Measurements from ENCODE around the gene CCNG2.

The CCNG2 gene

GRCh38 chr4:77188498-77189220 lies 31.7 kb downstream of the CCNG2 start:
- Histone ChIP-seq H3K36me3 (ENCODE audit: control insufficient read depth, insufficient read depth, low read length) (no peaks in the 10 kb centered on the region), H3K4ac (ENCODE audit: low read depth, low read length) (no peak overlapping the region), H3K4me3 (ENCODE audit: low read length) (no peak overlapping the region), H3K18ac (ENCODE audit: low read length) (no peak overlapping the region), H3K27me3 (ENCODE audit: insufficient read depth, low read length, poor library complexity) (no peaks in the 10 kb centered on the region), H4K8ac (ENCODE audit: low read depth, low read length) (no peak overlapping the region), H3K79me2 (ENCODE audit: control insufficient read depth, insufficient read depth, low read length) (no peaks in the 10 kb centered on the region), H2BK120ac (ENCODE audit: low read depth, low read length) (no peak overlapping the region), H3K4me1 (ENCODE audit: control insufficient read depth, low read depth, low read length) (no peaks in the 10 kb centered on the region), H2BK15ac (replicated peaks; ENCODE audit: low read depth) (no peak overlapping the region), H4K5ac (ENCODE audit: low read length) (no peak overlapping the region), H3K27ac (ENCODE audit: low read depth, low read length) (no peak overlapping the region), H3K9ac (ENCODE audit: low read length) (no peak overlapping the region), H3K4me2 (ENCODE audit: low read length) (no peak overlapping the region), H3K56ac (ENCODE audit: low read length) (no peak overlapping the region), H2AK5ac (ENCODE audit: low read length) (no peak overlapping the region), H3K79me1 (ENCODE audit: low read length) (no peaks in the 10 kb centered on the region), H2BK5ac (ENCODE audit: low read length) (no peak overlapping the region), H3K23ac (ENCODE audit: low read length) (no peak overlapping the region)
- WGBS (ENCODE audit: extremely low coverage, insufficient coverage, low lambda C conversion rate): no CpG with 5 or more reads among the region's 9 CpGs
- DNase-seq: no peak

GRCh38 chr4:77189412-77189811 lies 32.4 kb downstream of the CCNG2 start:
- Histone ChIP-seq H3K79me1 (ENCODE audit: low read length) (no peaks in the 10 kb centered on the region), H3K56ac (ENCODE audit: low read length) (no peak overlapping the region), H2AK5ac (ENCODE audit: low read length) (no peak overlapping the region), H3K4ac (ENCODE audit: low read depth, low read length) (no peak overlapping the region), H3K4me2 (ENCODE audit: low read length) (no peak overlapping the region), H3K27me3 (ENCODE audit: insufficient read depth, low read length, poor library complexity) (no peaks in the 10 kb centered on the region), H3K27ac (ENCODE audit: low read depth, low read length) (no peak overlapping the region), H3K4me3 (ENCODE audit: low read length) (no peak overlapping the region), H2BK120ac (ENCODE audit: low read depth, low read length) (no peak overlapping the region), H3K23ac (ENCODE audit: low read length) (no peak overlapping the region), H3K18ac (ENCODE audit: low read length) (no peak overlapping the region), H4K5ac (ENCODE audit: low read length) (no peak overlapping the region), H3K79me2 (ENCODE audit: control insufficient read depth, insufficient read depth, low read length) (no peaks in the 10 kb centered on the region), H4K8ac (ENCODE audit: low read depth, low read length) (no peak overlapping the region), H3K4me1 (ENCODE audit: control insufficient read depth, low read depth, low read length) (no peaks in the 10 kb centered on the region), H3K9ac (ENCODE audit: low read length) (no peak overlapping the region), H2BK15ac (replicated peaks; ENCODE audit: low read depth) (no peak overlapping the region), H2BK5ac (ENCODE audit: low read length) (no peak overlapping the region), H3K36me3 (ENCODE audit: control insufficient read depth, insufficient read depth, low read length) (no peaks in the 10 kb centered on the region)
- WGBS (ENCODE audit: extremely low coverage, insufficient coverage, low lambda C conversion rate): no CpG with 5 or more reads among the region's 1 CpG
- DNase-seq: no peak

- no peak overlapping the region for H2AK5ac ChIP-seq (ENCODE audit: low read length)
- H3K79me1 ChIP-seq (ENCODE audit: low read length): no peaks in the 10 kb centered on the region
- DNase-seq: peak; percentile 37
- no peak overlapping the region for H2BK15ac ChIP-seq (replicated peaks; ENCODE audit: low read depth)
- H2BK120ac ChIP-seq (ENCODE audit: low read depth, low read length): no peak overlapping the region
- H3K27me3 ChIP-seq (ENCODE audit: insufficient read depth, low read length, poor library complexity): no peaks in the 10 kb centered on the region
- H3K36me3 ChIP-seq (ENCODE audit: control insufficient read depth, insufficient read depth, low read length): no peaks in the 10 kb centered on the region
- no peak overlapping the region for H2BK5ac ChIP-seq (ENCODE audit: low read length)
- no peak overlapping the region for H4K5ac ChIP-seq (ENCODE audit: low read length)
- no peak overlapping the region for H3K4me2 ChIP-seq (ENCODE audit: low read length)
- no peak overlapping the region for H4K8ac ChIP-seq (ENCODE audit: low read depth, low read length)
- no peak overlapping the region for H3K56ac ChIP-seq (ENCODE audit: low read length)
- no peaks in the 10 kb centered on the region for H3K79me2 ChIP-seq (ENCODE audit: control insufficient read depth, insufficient read depth, low read length)
- no CpG with 5 or more reads among the region's 1 CpG for WGBS (ENCODE audit: extremely low coverage, insufficient coverage, low lambda C conversion rate)
- H3K18ac ChIP-seq (ENCODE audit: low read length): no peak overlapping the region
- no peaks in the 10 kb centered on the region for H3K4me1 ChIP-seq (ENCODE audit: control insufficient read depth, low read depth, low read length)
- H3K9ac ChIP-seq (ENCODE audit: low read length): no peak overlapping the region
- H3K27ac ChIP-seq (ENCODE audit: low read depth, low read length): no peak overlapping the region
- H3K23ac ChIP-seq (ENCODE audit: low read length): no peak overlapping the region
- H3K4ac ChIP-seq (ENCODE audit: low read depth, low read length): no peak overlapping the region
- H3K4me3 ChIP-seq (ENCODE audit: low read length): no peak overlapping the region
Measured at GRCh38 chr4:77190053-77190452, 33.0 kb downstream of the CCNG2 start.

- Histone ChIP-seq H2BK15ac (replicated peaks; ENCODE audit: low read depth) (no peak overlapping the region), H3K4me2 (ENCODE audit: low read length) (no peak overlapping the region), H4K8ac (ENCODE audit: low read depth, low read length) (no peak overlapping the region), H2AK5ac (ENCODE audit: low read length) (no peak overlapping the region), H3K79me1 (ENCODE audit: low read length) (no peaks in the 10 kb centered on the region), H3K79me2 (ENCODE audit: control insufficient read depth, insufficient read depth, low read length) (no peaks in the 10 kb centered on the region), H2BK5ac (ENCODE audit: low read length) (no peak overlapping the region), H4K5ac (ENCODE audit: low read length) (no peak overlapping the region), H3K27ac (ENCODE audit: low read depth, low read length) (no peak overlapping the region), H3K18ac (ENCODE audit: low read length) (no peak overlapping the region), H3K36me3 (ENCODE audit: control insufficient read depth, insufficient read depth, low read length) (no peaks in the 10 kb centered on the region), H3K56ac (ENCODE audit: low read length) (no peak overlapping the region), H2BK120ac (ENCODE audit: low read depth, low read length) (no peak overlapping the region), H3K9ac (ENCODE audit: low read length) (no peak overlapping the region), H3K27me3 (ENCODE audit: insufficient read depth, low read length, poor library complexity) (no peaks in the 10 kb centered on the region), H3K4me3 (ENCODE audit: low read length) (no peak overlapping the region), H3K23ac (ENCODE audit: low read length) (no peak overlapping the region), H3K4ac (ENCODE audit: low read depth, low read length) (no peak overlapping the region), H3K4me1 (ENCODE audit: control insufficient read depth, low read depth, low read length) (no peaks in the 10 kb centered on the region)
- WGBS (ENCODE audit: extremely low coverage, insufficient coverage, low lambda C conversion rate): no CpG with 5 or more reads among the region's 8 CpGs
- DNase-seq: no peak
Measured at GRCh38 chr4:77193046-77193445, 36.0 kb downstream of the CCNG2 start.

GRCh38 chr4:77193511-77194102 lies 36.6 kb downstream of the CCNG2 start:
- whole genome bisulfite sequencing (ENCODE audit: extremely low coverage, insufficient coverage, low lambda C conversion rate): no CpG with 5 or more reads among the region's 17 CpGs
- Histone ChIP-seq H2BK15ac (replicated peaks; ENCODE audit: low read depth) (no peak overlapping the region), H3K27me3 (ENCODE audit: insufficient read depth, low read length, poor library complexity) (no peaks in the 10 kb centered on the region), H3K79me1 (ENCODE audit: low read length) (no peaks in the 10 kb centered on the region), H3K18ac (ENCODE audit: low read length) (no peak overlapping the region), H3K9ac (ENCODE audit: low read length) (no peak overlapping the region), H4K5ac (ENCODE audit: low read length) (no peak overlapping the region), H3K4me3 (ENCODE audit: low read length) (no peak overlapping the region), H2BK120ac (ENCODE audit: low read depth, low read length) (no peak overlapping the region), H3K79me2 (ENCODE audit: control insufficient read depth, insufficient read depth, low read length) (no peaks in the 10 kb centered on the region), H2BK5ac (ENCODE audit: low read length) (no peak overlapping the region), H3K23ac (ENCODE audit: low read length) (no peak overlapping the region), H3K27ac (ENCODE audit: low read depth, low read length) (no peak overlapping the region), H2AK5ac (ENCODE audit: low read length) (no peak overlapping the region), H4K8ac (ENCODE audit: low read depth, low read length) (no peak overlapping the region), H3K56ac (ENCODE audit: low read length) (no peak overlapping the region), H3K36me3 (ENCODE audit: control insufficient read depth, insufficient read depth, low read length) (no peaks in the 10 kb centered on the region), H3K4ac (ENCODE audit: low read depth, low read length) (peak overlapping the region; percentile 23), H3K4me2 (ENCODE audit: low read length) (no peak overlapping the region), H3K4me1 (ENCODE audit: control insufficient read depth, low read depth, low read length) (no peaks in the 10 kb centered on the region)
- DNase-seq: peak; percentile 88

GRCh38 chr4:77194366-77194765 lies 37.4 kb downstream of the CCNG2 start:
- H2AK5ac ChIP-seq (ENCODE audit: low read length): no peak overlapping the region
- WGBS (ENCODE audit: extremely low coverage, insufficient coverage, low lambda C conversion rate): no CpG with 5 or more reads among the region's 5 CpGs
- no peak overlapping the region for H2BK5ac ChIP-seq (ENCODE audit: low read length)
- no peak overlapping the region for H3K56ac ChIP-seq (ENCODE audit: low read length)
- no peaks in the 10 kb centered on the region for H3K79me2 ChIP-seq (ENCODE audit: control insufficient read depth, insufficient read depth, low read length)
- DNase-seq: no peak
- H3K18ac ChIP-seq (ENCODE audit: low read length): no peak overlapping the region
- no peaks in the 10 kb centered on the region for H3K4me1 ChIP-seq (ENCODE audit: control insufficient read depth, low read depth, low read length)
- no peak overlapping the region for H3K23ac ChIP-seq (ENCODE audit: low read length)
- no peak overlapping the region for H2BK15ac ChIP-seq (replicated peaks; ENCODE audit: low read depth)
- H3K27ac ChIP-seq (ENCODE audit: low read depth, low read length): no peak overlapping the region
- H2BK120ac ChIP-seq (ENCODE audit: low read depth, low read length): no peak overlapping the region
- no peaks in the 10 kb centered on the region for H3K36me3 ChIP-seq (ENCODE audit: control insufficient read depth, insufficient read depth, low read length)
- no peak overlapping the region for H3K4me3 ChIP-seq (ENCODE audit: low read length)
- no peaks in the 10 kb centered on the region for H3K27me3 ChIP-seq (ENCODE audit: insufficient read depth, low read length, poor library complexity)
- no peak overlapping the region for H3K4me2 ChIP-seq (ENCODE audit: low read length)
- H4K8ac ChIP-seq (ENCODE audit: low read depth, low read length): no peak overlapping the region
- H3K9ac ChIP-seq (ENCODE audit: low read length): no peak overlapping the region
- H3K79me1 ChIP-seq (ENCODE audit: low read length): no peaks in the 10 kb centered on the region
- no peak overlapping the region for H4K5ac ChIP-seq (ENCODE audit: low read length)
- no peak overlapping the region for H3K4ac ChIP-seq (ENCODE audit: low read depth, low read length)
